MV-4-11 (cell line): ENCODE measurements around the gene MATCAP1.

Experiments used
- DNase-seq: peaks from one replicate; lab custom pipeline; 2025; lab: John Stamatoyannopoulos, UW

MATCAP1 gene

GRCh38 chr16:67191411-67191994 is 7.7 kb upstream of the MATCAP1 start:
- no peak for DNase-seq

- no peak for DNase-seq
These were observed 7.0 kb upstream of the MATCAP1 start for GRCh38 chr16:67190448-67191399.

GRCh38 chr16:67190041-67190440 is 6.3 kb upstream of the MATCAP1 start, which contains the start of gene EXOC3L1:
Gene EXOC3L1, minus strand, starts transcription at chr16:67190136. Its CDS starts 460 bp downstream, at chr16:67189676.
- no peak for DNase-seq

GRCh38 chr16:67188798-67189197 is 5.0 kb upstream of the MATCAP1 start:
- DNase-seq = no peak

- no peak for DNase-seq
These were observed 4.6 kb upstream of the MATCAP1 start for GRCh38 chr16:67188323-67188722.

- no peak for DNase-seq
These were observed 3.6 kb upstream of the MATCAP1 start for GRCh38 chr16:67187175-67187890.

GRCh38 chr16:67186550-67186950 is 2.8 kb upstream of the MATCAP1 start:
- no peak for DNase-seq

- no peak for DNase-seq
These were observed 1.9 kb upstream of the MATCAP1 start for GRCh38 chr16:67185651-67186134.

GRCh38 chr16:67184995-67185650 is 1.4 kb upstream of the MATCAP1 start:
- DNase-seq = peak; percentile 77

GRCh38 chr16:67184453-67184994 is 761 bp upstream of the MATCAP1 start:
- DNase-seq = no peak

- no peak for DNase-seq
These were observed 508 bp downstream of the MATCAP1 start for GRCh38 chr16:67183284-67183626.

- DNase-seq = no peak
These were observed 1.5 kb downstream of the MATCAP1 start for GRCh38 chr16:67182288-67182687.

GRCh38 chr16:67181346-67181745 is 2.4 kb downstream of the MATCAP1 start:
- no peak for DNase-seq

- no peak for DNase-seq
These were observed 3.6 kb downstream of the MATCAP1 start for GRCh38 chr16:67180166-67180565.

GRCh38 chr16:67179421-67180080 is 4.2 kb downstream of the MATCAP1 start:
- peak; percentile 13 for DNase-seq

- DNase-seq = peak; percentile 30
These were observed 5.7 kb downstream of the MATCAP1 start for GRCh38 chr16:67177743-67178699.

- no peak for DNase-seq
These were observed 7.1 kb downstream of the MATCAP1 start for GRCh38 chr16:67176662-67177061.

GRCh38 chr16:67174706-67175231 is 9.0 kb downstream of the MATCAP1 start:
- no peak for DNase-seq

- peak; percentile 34 for DNase-seq
These were observed 9.7 kb downstream of the MATCAP1 start for GRCh38 chr16:67173808-67174705.
